ENCODE results near the gene SAMHD1.

SAMHD1 gene

DNA sequence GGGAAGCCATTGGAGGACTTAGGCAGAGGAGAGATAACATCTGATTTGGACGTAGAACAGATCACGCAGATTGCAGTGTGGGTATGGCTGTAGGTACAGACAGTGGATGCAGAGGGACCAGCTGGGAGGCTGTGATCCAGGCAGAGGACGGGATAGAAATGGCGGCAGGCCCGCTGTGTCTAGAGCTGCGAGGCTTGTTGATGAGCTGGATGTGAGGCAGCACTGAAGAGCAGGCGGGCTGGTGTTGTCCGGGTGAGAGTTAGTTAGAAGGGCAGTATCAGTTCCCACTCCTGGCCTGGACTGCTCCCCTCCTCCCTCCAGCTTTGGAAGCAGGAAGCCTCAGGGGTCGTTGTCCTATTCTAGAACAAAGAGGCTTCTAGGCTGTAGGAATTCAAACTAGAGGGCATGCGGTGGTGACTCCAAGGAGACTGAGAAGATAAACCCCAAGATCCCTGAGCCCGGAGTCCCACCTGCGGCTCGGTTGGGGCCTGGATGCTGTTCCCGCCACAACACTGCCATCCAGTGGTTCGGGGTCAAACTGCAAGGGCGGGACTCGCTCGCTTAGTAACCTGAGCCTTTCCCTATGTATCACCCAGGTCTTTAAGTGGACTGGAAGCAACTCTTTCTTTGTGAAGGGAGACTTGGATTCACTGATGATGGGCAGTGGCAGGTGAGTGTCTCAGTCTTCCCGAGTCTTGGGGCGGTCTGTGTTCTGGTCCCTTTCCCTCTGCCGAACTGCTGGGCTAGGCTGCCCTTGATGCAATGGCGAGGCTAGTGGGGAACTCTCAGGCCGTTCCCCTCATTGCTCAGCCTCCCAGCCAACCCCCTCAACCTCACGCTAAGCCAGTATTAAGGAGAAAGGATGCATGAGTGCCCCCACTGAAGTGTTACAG, 64.4 kb downstream of the SAMHD1 start:
- Histone ChIP-seq H3K9me3 (ENCODE audit: insufficient read depth, low read depth, low read length) (peaks cover 4% of the 10 kb centered on the region), H3K36me3 (ENCODE audit: control insufficient read depth in 1 of 2, insufficient read depth in 2 of 2, low read length in 2 of 2) (no peaks in the 10 kb centered on the region), H3K14ac (ENCODE audit: low read length) (no peak overlapping the region), H3K23ac (ENCODE audit: low read length) (no peak overlapping the region), H3K27me3 (ENCODE audit: insufficient read depth, low read length) (no peaks in the 10 kb centered on the region), H3K18ac (ENCODE audit: low read length) (no peak overlapping the region), H3K4ac (ENCODE audit: low read depth, low read length) (no peak overlapping the region), H3K4me2 (ENCODE audit: low read length) (peak overlapping the region; percentile 36), H2BK120ac (ENCODE audit: insufficient read depth, low read length, poor library complexity) (no peak overlapping the region), H4K91ac (ENCODE audit: low read depth, low read length) (no peak overlapping the region), H2AK5ac (ENCODE audit: low read length) (no peak overlapping the region), H3K9ac (ENCODE audit: low read length) (no peak overlapping the region), H3K79me1 (ENCODE audit: low read length) (no peaks in the 10 kb centered on the region), H3K4me1 (ENCODE audit: control insufficient read depth in 1 of 2, insufficient read depth in 2 of 2, low read length in 2 of 2) (no peaks in the 10 kb centered on the region), H3K79me2 (ENCODE audit: control insufficient read depth, insufficient read depth, low read length, poor library complexity) (no peaks in the 10 kb centered on the region), H4K12ac (ENCODE audit: low read depth, low read length) (no peak overlapping the region), H3K27ac (ENCODE audit: low read depth, low read length) (no peak overlapping the region), H4K8ac (ENCODE audit: low read depth, low read length) (no peak overlapping the region), H2BK12ac (ENCODE audit: low read length) (no peak overlapping the region), H2BK5ac (ENCODE audit: low read depth, low read length, poor library complexity) (no peak overlapping the region), H3K4me3 (ENCODE audit: low read depth, low read length) (no peak overlapping the region), H2AFZ (ENCODE audit: insufficient read depth, low read length, poor library complexity) (no peak overlapping the region)
- no CpG with 5 or more reads among the region's 24 CpGs for WGBS (ENCODE audit: extremely low coverage, insufficient coverage, insufficient read length)
- peak; percentile 72 to 92 for DNase-seq

- Histone ChIP-seq H3K14ac (ENCODE audit: low read length) (no peak overlapping the region), H3K27me3 (ENCODE audit: insufficient read depth, low read length) (no peaks in the 10 kb centered on the region), H4K91ac (ENCODE audit: low read depth, low read length) (no peak overlapping the region), H4K8ac (ENCODE audit: low read depth, low read length) (no peak overlapping the region), H3K36me3 (ENCODE audit: control insufficient read depth in 1 of 2, insufficient read depth in 2 of 2, low read length in 2 of 2) (no peaks in the 10 kb centered on the region), H3K4me3 (ENCODE audit: low read depth, low read length) (no peak overlapping the region), H3K4ac (ENCODE audit: low read depth, low read length) (no peak overlapping the region), H2AFZ (ENCODE audit: insufficient read depth, low read length, poor library complexity) (no peak overlapping the region), H2AK5ac (ENCODE audit: low read length) (no peak overlapping the region), H3K4me2 (ENCODE audit: low read length) (no peak overlapping the region), H3K9me3 (ENCODE audit: insufficient read depth, low read depth, low read length) (peaks cover 7% of the 10 kb centered on the region), H3K9ac (ENCODE audit: low read length) (no peak overlapping the region), H3K18ac (ENCODE audit: low read length) (no peak overlapping the region), H3K79me1 (ENCODE audit: low read length) (no peaks in the 10 kb centered on the region), H2BK5ac (ENCODE audit: low read depth, low read length, poor library complexity) (no peak overlapping the region), H3K27ac (ENCODE audit: low read depth, low read length) (no peak overlapping the region), H3K4me1 (ENCODE audit: control insufficient read depth in 1 of 2, insufficient read depth in 2 of 2, low read length in 2 of 2) (no peaks in the 10 kb centered on the region), H3K23ac (ENCODE audit: low read length) (no peak overlapping the region), H4K12ac (ENCODE audit: low read depth, low read length) (no peak overlapping the region), H2BK12ac (ENCODE audit: low read length) (no peak overlapping the region), H3K79me2 (ENCODE audit: control insufficient read depth, insufficient read depth, low read length, poor library complexity) (no peaks in the 10 kb centered on the region), H2BK120ac (ENCODE audit: insufficient read depth, low read length, poor library complexity) (no peak overlapping the region)
- no CpG with 5 or more reads among the region's 8 CpGs for WGBS (ENCODE audit: extremely low coverage, insufficient coverage, insufficient read length)
- peak in 1 of 2 donors; percentile 35 for DNase-seq
These were observed 66.2 kb downstream of the SAMHD1 start for GRCh38 chr20:36885356-36885755.

GRCh38 chr20:36883977-36884535, 67.5 kb downstream of the SAMHD1 start:
- no peak overlapping the region for H3K4me3 ChIP-seq (ENCODE audit: low read depth, low read length)
- H3K4me2 ChIP-seq (ENCODE audit: low read length), result no peak overlapping the region
- no peaks in the 10 kb centered on the region for H3K27me3 ChIP-seq (ENCODE audit: insufficient read depth, low read length)
- H3K9me3 ChIP-seq (ENCODE audit: insufficient read depth, low read depth, low read length), result peaks cover 7% of the 10 kb centered on the region
- H2BK120ac ChIP-seq (ENCODE audit: insufficient read depth, low read length, poor library complexity), result no peak overlapping the region
- no peak overlapping the region for H4K12ac ChIP-seq (ENCODE audit: low read depth, low read length)
- no peak overlapping the region for H3K14ac ChIP-seq (ENCODE audit: low read length)
- no peak overlapping the region for H2BK12ac ChIP-seq (ENCODE audit: low read length)
- no CpG with 5 or more reads among the region's 6 CpGs for WGBS (ENCODE audit: extremely low coverage, insufficient coverage, insufficient read length)
- no peak overlapping the region for H3K23ac ChIP-seq (ENCODE audit: low read length)
- peak; percentile 71 to 81 for DNase-seq
- no peak overlapping the region for H2BK5ac ChIP-seq (ENCODE audit: low read depth, low read length, poor library complexity)
- H3K4ac ChIP-seq (ENCODE audit: low read depth, low read length), result no peak overlapping the region
- no peaks in the 10 kb centered on the region for H3K4me1 ChIP-seq (ENCODE audit: control insufficient read depth in 1 of 2, insufficient read depth in 2 of 2, low read length in 2 of 2)
- no peak overlapping the region for H2AK5ac ChIP-seq (ENCODE audit: low read length)
- no peak overlapping the region for H3K27ac ChIP-seq (ENCODE audit: low read depth, low read length)
- H2AFZ ChIP-seq (ENCODE audit: insufficient read depth, low read length, poor library complexity), result no peak overlapping the region
- no peak overlapping the region for H4K91ac ChIP-seq (ENCODE audit: low read depth, low read length)
- H3K36me3 ChIP-seq (ENCODE audit: control insufficient read depth in 1 of 2, insufficient read depth in 2 of 2, low read length in 2 of 2), result no peaks in the 10 kb centered on the region
- no peaks in the 10 kb centered on the region for H3K79me2 ChIP-seq (ENCODE audit: control insufficient read depth, insufficient read depth, low read length, poor library complexity)
- no peak overlapping the region for H4K8ac ChIP-seq (ENCODE audit: low read depth, low read length)
- H3K79me1 ChIP-seq (ENCODE audit: low read length), result no peaks in the 10 kb centered on the region
- no peak overlapping the region for H3K18ac ChIP-seq (ENCODE audit: low read length)
- H3K9ac ChIP-seq (ENCODE audit: low read length), result no peak overlapping the region

GRCh38 chr20:36881888-36882287, 69.6 kb downstream of the SAMHD1 start:
- DNase-seq, result no peak
- Histone ChIP-seq H3K4ac (ENCODE audit: low read depth, low read length) (no peak overlapping the region), H3K4me2 (ENCODE audit: low read length) (no peak overlapping the region), H3K27ac (ENCODE audit: low read depth, low read length) (no peak overlapping the region), H4K8ac (ENCODE audit: low read depth, low read length) (no peak overlapping the region), H3K9me3 (ENCODE audit: insufficient read depth, low read depth, low read length) (peaks cover 7% of the 10 kb centered on the region), H2BK12ac (ENCODE audit: low read length) (no peak overlapping the region), H3K14ac (ENCODE audit: low read length) (no peak overlapping the region), H2AFZ (ENCODE audit: insufficient read depth, low read length, poor library complexity) (no peak overlapping the region), H3K4me1 (ENCODE audit: control insufficient read depth in 1 of 2, insufficient read depth in 2 of 2, low read length in 2 of 2) (no peaks in the 10 kb centered on the region), H3K9ac (ENCODE audit: low read length) (no peak overlapping the region), H2BK5ac (ENCODE audit: low read depth, low read length, poor library complexity) (no peak overlapping the region), H3K18ac (ENCODE audit: low read length) (no peak overlapping the region), H4K12ac (ENCODE audit: low read depth, low read length) (no peak overlapping the region), H2AK5ac (ENCODE audit: low read length) (no peak overlapping the region), H3K79me1 (ENCODE audit: low read length) (no peaks in the 10 kb centered on the region), H3K27me3 (ENCODE audit: insufficient read depth, low read length) (no peaks in the 10 kb centered on the region), H4K91ac (ENCODE audit: low read depth, low read length) (no peak overlapping the region), H3K79me2 (ENCODE audit: control insufficient read depth, insufficient read depth, low read length, poor library complexity) (no peaks in the 10 kb centered on the region), H3K23ac (ENCODE audit: low read length) (no peak overlapping the region), H3K4me3 (ENCODE audit: low read depth, low read length) (no peak overlapping the region), H3K36me3 (ENCODE audit: control insufficient read depth in 1 of 2, insufficient read depth in 2 of 2, low read length in 2 of 2) (no peaks in the 10 kb centered on the region), H2BK120ac (ENCODE audit: insufficient read depth, low read length, poor library complexity) (no peak overlapping the region)
- WGBS (ENCODE audit: extremely low coverage, insufficient coverage, insufficient read length), result no CpG with 5 or more reads among the region's 4 CpGs
